GM21723 (cell line): Measurements from ENCODE around the gene DCTN5.

Experiments
- ATAC-seq: cut with Tn5 transposase; IDR thresholded peaks from one replicate; pipeline ENCODE4 v1.9.1; 2021; ENCODE audit warnings: mild to moderate bottlenecking, moderate library complexity; ENCODE audit not compliant: unreplicated experiment

DCTN5 gene

DNA sequence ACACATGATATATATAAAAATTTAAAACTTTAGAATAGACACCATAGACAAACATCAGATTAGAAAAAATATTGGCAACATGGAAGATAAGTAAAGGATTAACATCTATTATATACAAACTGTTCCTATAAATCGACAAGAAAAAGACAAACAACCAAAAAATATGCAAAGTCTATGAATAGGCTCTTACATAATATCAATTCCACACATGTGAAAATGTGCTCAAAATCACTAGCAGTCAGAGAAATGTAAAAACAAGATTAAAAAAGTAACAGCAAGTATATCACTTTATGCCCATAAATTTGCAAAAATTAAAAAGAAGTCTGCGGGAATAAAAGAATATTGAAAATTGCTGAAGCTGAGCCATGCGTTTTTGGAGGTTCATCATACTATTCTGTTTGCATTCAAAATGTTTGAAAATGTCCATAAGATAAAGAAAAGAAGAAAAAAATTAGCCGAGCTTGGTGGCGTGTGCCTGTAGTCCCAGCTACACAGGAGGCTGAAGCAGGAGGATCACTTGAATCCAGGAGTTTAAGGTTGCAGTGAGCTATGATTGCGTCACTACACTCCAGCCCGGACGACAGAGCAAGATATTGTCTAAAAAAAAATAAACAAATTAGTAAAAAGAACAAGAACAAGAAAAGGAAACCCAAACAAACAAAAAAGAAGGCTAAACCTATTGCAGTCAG is 83.0 kb downstream of the DCTN5 start:
- no peak for ATAC-seq

DNA sequence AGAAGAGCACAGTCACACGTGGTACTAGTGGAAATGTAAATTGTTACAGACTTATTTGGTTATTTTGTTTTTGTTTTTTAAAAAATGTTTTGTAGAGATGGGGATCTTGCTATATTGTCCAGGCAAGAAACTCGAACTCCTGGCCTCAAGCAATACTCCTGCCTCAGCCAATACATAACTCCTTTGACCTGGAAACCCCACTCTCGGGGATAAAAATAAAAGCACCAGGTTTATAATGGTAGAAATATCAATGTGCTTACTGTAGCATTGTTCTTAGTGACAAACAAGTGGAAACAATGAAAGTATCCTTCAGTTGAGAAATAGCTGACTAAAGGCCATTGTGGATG is 83.5 kb downstream of the DCTN5 start:
- no peak for ATAC-seq

GRCh38 chr16:23726710-23727109 is 85.4 kb downstream of the DCTN5 start:
- ATAC-seq = no peak
